Hair follicular keratinocyte (primary cell): Measurements from ENCODE around the gene PEX5. TPM values are rescaled to one million over a fixed set of nuclear protein-coding genes. Genes with fewer than 3 reads are reported as not detected.

Experiments used
- total RNA-seq: library from RNA; depleted of rRNA; stranded (reverse); fragments of >200 nt; gene quantifications from 2 replicates; pipeline ENCODE4 v1.2.3, GENCODE V29; 2015

PEX5 gene
- 12.9 and 13.4 TPM in 2 replicates for total RNA-seq

GRCh38 chr12:7189398-7190267, at the start of gene PEX5:
Gene PEX5, plus strand, starts transcription at chr12:7189686. Its CDS starts 692 bp downstream, at chr12:7190378.

Other genes with a start within 250 kb of the PEX5 start
- gene RNU7-1, start 245.9 kb upstream of the PEX5 start, total RNA-seq, result not detected in 2 replicates
- gene C12orf57, start 245.7 kb upstream of the PEX5 start, total RNA-seq, result 146 and 147 TPM in 2 replicates
- gene PTPN6, start 238.3 kb upstream of the PEX5 start, total RNA-seq, result 20.9 and 24.3 TPM in 2 replicates
- gene PHB2, start 219.0 kb upstream of the PEX5 start, total RNA-seq, result 300 and 356 TPM in 2 replicates
- 87.1 and 114 TPM in 2 replicates for gene EMG1, start 218.8 kb upstream of the PEX5 start, total RNA-seq
- gene LPCAT3, start 171.2 kb upstream of the PEX5 start, total RNA-seq, result 17.3 and 32.2 TPM in 2 replicates
- 1.9 and 6.0 TPM in 2 replicates for gene C1S, start 129.0 kb upstream of the PEX5 start, total RNA-seq
- 11.9 and 12.6 TPM in 2 replicates for gene C1R, start 97.2 kb upstream of the PEX5 start, total RNA-seq
- 19.4 and 29.4 TPM in 2 replicates for gene C1RL, start 80.5 kb upstream of the PEX5 start, total RNA-seq
- not detected in 2 replicates for gene RBP5, start 60.8 kb upstream of the PEX5 start, total RNA-seq
- 6.4 and 17.6 TPM in 2 replicates for gene CLSTN3, start 59.3 kb upstream of the PEX5 start, total RNA-seq
- gene ACSM4, start 114.4 kb downstream of the PEX5 start, total RNA-seq, result not detected in 2 replicates